Activated CD8-positive, alpha-beta T cell treated with anti-CD3 and anti-CD28 coated beads for 36 hours (primary cell): ENCODE results near the gene TOP1. TPM values are rescaled to one million over a fixed set of nuclear protein-coding genes. Genes with fewer than 3 reads are reported as not detected.

ENCODE experiments used
- ATAC-seq: fragments of 200-7000 bp; cut with Tn5 transposase; one replicate; pipeline ENCODE4 v1.10.0; 2021; ENCODE audit warnings: mild to moderate bottlenecking, moderate library complexity
- CTCF ChIA-PET: fragments of 350-600 bp; sonication (Branson Sonifier 250); formaldehyde crosslinking; loops from one replicate; lab custom pipeline; 2021; ENCODE audit warnings: antibody characterized with exemption; lab: Charles Lee
- POLR2A ChIA-PET: fragments of 350-600 bp; sonication (Branson Sonifier 250); formaldehyde crosslinking; loops from one replicate; lab custom pipeline; 2021; ENCODE audit warnings: antibody characterized with exemption; lab: Charles Lee
- DNase-seq: peaks from one replicate; pipeline ENCODE4 v3.0.0-alpha.2; 2020
- H3K27ac Mint-ChIP-seq: one replicate; pipeline ENCODE4 v1.8.0; 2021; ENCODE audit warnings: mild to moderate bottlenecking, mixed read lengths
- H3K27me3 Mint-ChIP-seq: one replicate; pipeline ENCODE4 v1.8.0; 2021; ENCODE audit warnings: mixed read lengths
- H3K36me3 Mint-ChIP-seq: one replicate; pipeline ENCODE4 v1.8.0; 2021; ENCODE audit warnings: low read depth, mixed read lengths
- H3K4me1 Mint-ChIP-seq: one replicate; pipeline ENCODE4 v1.8.0; 2021; ENCODE audit warnings: low read depth, mixed read lengths
- H3K4me3 Mint-ChIP-seq: one replicate; pipeline ENCODE4 v1.8.0; 2021; ENCODE audit warnings: mild to moderate bottlenecking, moderate library complexity, mixed read lengths
- H3K9me3 Mint-ChIP-seq: one replicate; pipeline ENCODE4 v1.8.0; 2021; ENCODE audit warnings: mixed read lengths
- intact Hi-C: fragments of 100-400 bp; cut with micrococcal nuclease; formaldehyde crosslinking; loops from one replicate; pipeline ENCODE4 v1.10.0; 2022
- total RNA-seq, 2 experiments: library from RNA; stranded (reverse); gene quantifications; one replicate each; pipeline ENCODE4 v1.2.3, GENCODE V29; 2021
- TF ChIP-seq, protein P1 (sequence below): fragments of 200-600 bp; IDR thresholded peaks from one replicate; pipeline ENCODE4 v1.8.0; 2022; ENCODE audit warnings: antibody characterized with exemption, mild to moderate bottlenecking

Gene TOP1
- total RNA-seq, 2 experiments from 2014 or later = 81.0 to 81.1 TPM

DNA sequence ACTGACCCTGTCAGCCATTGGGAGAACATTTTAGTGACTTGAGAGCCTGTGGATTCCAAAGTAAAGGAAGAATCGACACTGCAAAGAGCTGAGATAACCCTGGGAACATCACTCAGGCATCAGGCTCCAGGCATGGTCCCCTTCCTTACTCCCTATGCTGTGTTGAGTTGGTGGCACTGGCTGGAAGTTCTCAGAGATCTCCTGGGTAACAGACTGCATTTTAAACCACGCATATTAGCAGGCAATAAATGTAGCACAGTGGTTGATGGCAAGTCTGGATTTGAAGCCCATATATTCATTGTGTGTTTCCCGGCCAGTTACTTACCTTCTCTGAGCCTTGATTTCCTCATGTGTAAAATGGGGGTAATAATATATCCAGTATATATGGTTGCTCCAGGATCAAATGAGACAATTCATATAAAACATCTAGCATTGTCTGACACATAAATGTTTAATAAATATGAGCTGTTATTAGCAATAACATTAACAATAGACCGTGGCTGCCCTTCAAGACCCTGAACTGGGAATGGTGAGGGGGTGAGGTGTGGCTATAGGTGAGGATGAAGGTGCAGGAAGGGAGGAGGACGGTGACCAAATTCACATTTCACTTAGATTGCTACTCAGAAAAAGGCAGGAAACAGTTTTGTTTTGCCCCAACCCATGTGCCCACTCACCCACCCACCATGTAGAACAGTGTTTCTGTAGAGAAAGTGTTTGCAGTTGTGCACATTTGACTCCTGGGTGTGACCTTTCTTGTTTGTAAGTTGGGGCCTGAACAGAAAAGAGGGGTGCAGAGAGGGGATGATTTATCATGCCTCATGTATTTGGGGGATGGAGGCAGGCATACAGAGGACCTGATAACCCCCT is 110.8 kb downstream of the TOP1 start:
- H3K27ac Mint-ChIP-seq = peak overlapping the region; percentile 91
- ATAC-seq = no peak
- peaks cover 45% of the 10 kb centered on the region for H3K36me3 Mint-ChIP-seq
- H3K9me3 Mint-ChIP-seq = no peaks in the 10 kb centered on the region
- peak overlapping the region; percentile 91 for H3K4me3 Mint-ChIP-seq
- intact Hi-C loops = loop anchor here (5.0 kb wide), 1 partner anchor 198 kb away; no protein-coding TSS in a partner anchor
- CTCF ChIA-PET = interaction anchor here (1.3 to 14.5 kb wide), 5 partner anchors 8 to 201 kb away, joined by 3 to 209 read pairs (median 4); partner anchors contain the start of gene LPIN3
- TF ChIP-seq, protein P1, sequence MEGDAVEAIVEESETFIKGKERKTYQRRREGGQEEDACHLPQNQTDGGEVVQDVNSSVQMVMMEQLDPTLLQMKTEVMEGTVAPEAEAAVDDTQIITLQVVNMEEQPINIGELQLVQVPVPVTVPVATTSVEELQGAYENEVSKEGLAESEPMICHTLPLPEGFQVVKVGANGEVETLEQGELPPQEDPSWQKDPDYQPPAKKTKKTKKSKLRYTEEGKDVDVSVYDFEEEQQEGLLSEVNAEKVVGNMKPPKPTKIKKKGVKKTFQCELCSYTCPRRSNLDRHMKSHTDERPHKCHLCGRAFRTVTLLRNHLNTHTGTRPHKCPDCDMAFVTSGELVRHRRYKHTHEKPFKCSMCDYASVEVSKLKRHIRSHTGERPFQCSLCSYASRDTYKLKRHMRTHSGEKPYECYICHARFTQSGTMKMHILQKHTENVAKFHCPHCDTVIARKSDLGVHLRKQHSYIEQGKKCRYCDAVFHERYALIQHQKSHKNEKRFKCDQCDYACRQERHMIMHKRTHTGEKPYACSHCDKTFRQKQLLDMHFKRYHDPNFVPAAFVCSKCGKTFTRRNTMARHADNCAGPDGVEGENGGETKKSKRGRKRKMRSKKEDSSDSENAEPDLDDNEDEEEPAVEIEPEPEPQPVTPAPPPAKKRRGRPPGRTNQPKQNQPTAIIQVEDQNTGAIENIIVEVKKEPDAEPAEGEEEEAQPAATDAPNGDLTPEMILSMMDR = no peak
- POLR2A ChIA-PET = interaction anchor here (0.6 to 15.4 kb wide), 5 partner anchors 8 to 94 kb away, joined by 4 to 361 read pairs (median 6); no protein-coding TSS in a partner anchor
- peaks cover 75% of the 10 kb centered on the region for H3K4me1 Mint-ChIP-seq
- DNase-seq = peak; percentile 67
- H3K27me3 Mint-ChIP-seq = no peaks in the 10 kb centered on the region

DNA sequence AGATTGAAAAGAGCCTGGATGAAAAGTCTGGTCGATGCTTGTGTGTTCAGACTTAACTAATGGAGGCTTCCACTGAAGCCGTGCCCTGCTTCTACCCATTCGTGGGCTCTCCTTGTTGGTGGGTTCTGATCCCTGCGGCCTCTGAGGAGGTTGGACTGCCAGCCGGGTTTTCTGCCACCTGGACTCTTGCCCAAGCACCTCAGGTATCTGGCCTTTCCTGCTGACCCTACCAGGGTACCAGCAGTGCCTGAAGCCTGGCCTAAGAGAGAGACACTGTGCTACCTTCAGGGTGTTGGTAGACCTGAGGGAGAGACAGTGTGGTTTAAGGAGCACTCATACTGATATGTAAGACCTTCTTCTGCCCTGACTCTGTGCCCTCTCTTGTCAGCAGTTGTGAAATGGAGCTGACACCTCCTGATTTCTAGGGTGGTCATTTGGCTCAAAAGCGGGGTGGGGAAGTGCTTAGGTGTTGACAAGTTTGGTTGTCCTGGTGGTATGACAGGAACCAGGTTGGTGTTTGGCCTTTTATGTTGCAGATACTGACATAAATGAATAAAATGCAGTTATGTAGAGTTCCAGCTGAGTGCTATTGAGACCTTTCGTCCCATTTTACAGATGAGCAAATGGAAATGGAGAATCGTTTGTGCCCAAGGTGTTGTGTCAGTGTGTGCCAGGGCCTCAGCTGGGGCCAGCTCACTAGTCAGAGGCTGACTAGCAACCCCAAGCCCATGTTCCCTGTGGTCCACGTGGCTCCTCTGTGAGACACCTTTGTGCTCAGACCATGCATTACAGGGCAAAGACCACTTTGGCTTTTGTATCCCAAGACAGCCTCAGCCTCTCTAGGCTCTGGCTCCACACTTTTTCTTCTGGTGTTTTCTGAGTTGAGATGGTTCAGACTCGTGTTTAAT is 111.9 kb downstream of the TOP1 start:
- DNase-seq = peak; percentile 56
- Mint-ChIP-seq H3K4me3 (peak overlapping the region; percentile 91), H3K9me3 (no peaks in the 10 kb centered on the region), H3K36me3 (peaks cover 55% of the 10 kb centered on the region), H3K4me1 (peaks cover 75% of the 10 kb centered on the region), H3K27ac (peak overlapping the region; percentile 91), H3K27me3 (no peaks in the 10 kb centered on the region)
- ChIA-PET CTCF (interaction anchor here (1.0 to 14.5 kb wide), 4 partner anchors 9 to 172 kb away, joined by 3 to 209 read pairs (median 6); no protein-coding TSS in a partner anchor), POLR2A (interaction anchor here (1.7 to 15.4 kb wide), 2 partner anchors 17 to 28 kb away, joined by 5 to 361 read pairs; no protein-coding TSS in a partner anchor)
- TF ChIP-seq, protein P1 = no peak
- ATAC-seq = no peak
- intact Hi-C loops = no loop called here

DNA sequence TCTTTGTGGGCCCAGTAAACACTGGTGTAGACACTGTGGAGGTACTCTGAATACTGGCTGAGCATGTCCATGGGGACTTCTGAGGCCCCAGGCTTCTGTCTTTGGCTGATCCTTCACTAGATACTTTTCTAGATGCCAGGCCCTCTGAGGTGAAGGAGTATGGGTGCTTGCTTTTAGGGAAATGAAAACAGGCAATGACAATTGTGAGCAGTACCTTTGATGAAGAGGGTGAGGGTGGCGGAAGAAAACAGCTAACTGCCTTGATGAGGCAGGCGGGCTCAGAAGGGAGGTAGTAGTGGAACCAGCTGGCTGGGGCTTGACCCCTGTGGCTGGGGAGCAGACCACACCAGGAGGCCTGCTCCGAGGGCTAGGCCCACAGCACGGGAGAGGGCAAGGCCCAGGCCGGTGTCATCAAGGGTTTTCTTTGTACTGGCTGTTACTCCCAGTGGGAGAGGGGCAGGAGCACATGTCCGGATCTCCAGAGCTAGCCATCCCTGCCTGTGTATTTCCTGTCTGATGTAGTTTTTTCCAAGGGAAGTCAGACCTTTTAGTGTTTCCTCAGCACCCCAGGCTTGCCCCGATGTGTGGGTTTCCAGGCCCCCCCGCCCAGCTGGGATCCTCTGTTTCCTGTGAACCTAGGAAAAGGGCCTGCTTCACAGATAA is 112.7 kb downstream of the TOP1 start:
- ATAC-seq (no peak), DNase-seq (peak; percentile 44)
- ChIA-PET CTCF (interaction anchor here (0.6 to 14.5 kb wide), 11 partner anchors 8 to 198 kb away, joined by 3 to 209 read pairs (median 5); no protein-coding TSS in a partner anchor), POLR2A (interaction anchor here (0.8 to 15.4 kb wide), 4 partner anchors 16 to 36 kb away, joined by 3 to 361 read pairs (median 4); no protein-coding TSS in a partner anchor)
- H3K4me3 Mint-ChIP-seq = peak overlapping the region; percentile 91
- H3K4me1 Mint-ChIP-seq = peaks cover 75% of the 10 kb centered on the region
- peak overlapping the region; percentile 91 for H3K27ac Mint-ChIP-seq
- H3K36me3 Mint-ChIP-seq = peaks cover 61% of the 10 kb centered on the region
- no peaks in the 10 kb centered on the region for H3K9me3 Mint-ChIP-seq
- TF ChIP-seq, protein P1 = no peak
- H3K27me3 Mint-ChIP-seq = no peaks in the 10 kb centered on the region
- intact Hi-C loops = no loop called here

DNA sequence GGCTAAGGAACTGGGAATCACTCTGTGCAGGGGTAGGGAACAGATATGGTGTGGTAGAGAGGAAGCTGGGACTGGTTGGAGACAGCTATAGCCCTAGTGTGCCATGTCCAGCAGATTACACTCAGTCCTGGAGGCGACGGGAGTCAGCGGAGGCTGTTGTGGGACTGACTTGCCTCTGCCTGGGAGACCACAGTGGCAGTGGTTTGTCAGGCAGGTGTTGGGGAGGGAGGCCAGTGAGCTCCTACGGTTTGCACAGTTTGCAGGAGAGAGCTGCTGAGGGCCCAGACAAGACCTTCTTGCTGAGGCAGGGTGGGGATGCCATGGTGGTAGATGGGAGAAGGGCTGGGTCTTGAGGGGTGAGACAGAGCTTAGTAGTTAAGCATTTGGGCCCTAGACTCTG is 113.6 kb downstream of the TOP1 start:
- Mint-ChIP-seq H3K9me3 (no peaks in the 10 kb centered on the region), H3K4me1 (peaks cover 83% of the 10 kb centered on the region), H3K36me3 (peaks cover 69% of the 10 kb centered on the region), H3K27ac (peak overlapping the region; percentile 91), H3K4me3 (peak overlapping the region; percentile 91), H3K27me3 (no peaks in the 10 kb centered on the region)
- ChIA-PET CTCF (interaction anchor here (0.7 to 14.5 kb wide), 9 partner anchors 7 to 197 kb away, joined by 3 to 209 read pairs (median 7); no protein-coding TSS in a partner anchor), POLR2A (interaction anchor here (0.9 to 15.4 kb wide), 4 partner anchors 10 to 187 kb away, joined by 3 to 361 read pairs (median 3); no protein-coding TSS in a partner anchor)
- DNase-seq = no peak
- no peak for ATAC-seq
- TF ChIP-seq, protein P1 = no peak
- intact Hi-C loops = loop anchor here (2.0 kb wide), 1 partner anchor 15 kb away; no protein-coding TSS in a partner anchor
